ENCODE measurements around the gene KLHL9.

DNA sequence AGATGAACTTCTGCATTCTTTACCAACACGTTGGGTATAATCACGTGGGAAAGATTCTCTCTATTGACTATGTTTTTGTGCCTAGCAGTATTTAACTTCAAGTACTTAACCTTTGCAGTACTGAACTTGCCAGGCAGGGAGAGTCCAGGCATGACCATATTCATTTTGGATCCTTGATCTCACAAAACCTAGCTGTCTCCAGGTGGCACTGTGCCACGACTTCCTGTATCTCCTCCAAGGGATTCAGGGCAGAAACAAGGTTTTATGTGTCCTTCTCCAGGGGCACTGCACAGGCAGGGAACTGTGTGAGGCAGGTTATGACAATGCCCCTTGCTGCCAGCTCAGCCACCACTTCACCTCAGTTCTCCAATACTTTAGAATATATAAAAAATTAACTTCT is 18.3 kb downstream of the KLHL9 start:
- TF ChIP-seq, protein P1, sequence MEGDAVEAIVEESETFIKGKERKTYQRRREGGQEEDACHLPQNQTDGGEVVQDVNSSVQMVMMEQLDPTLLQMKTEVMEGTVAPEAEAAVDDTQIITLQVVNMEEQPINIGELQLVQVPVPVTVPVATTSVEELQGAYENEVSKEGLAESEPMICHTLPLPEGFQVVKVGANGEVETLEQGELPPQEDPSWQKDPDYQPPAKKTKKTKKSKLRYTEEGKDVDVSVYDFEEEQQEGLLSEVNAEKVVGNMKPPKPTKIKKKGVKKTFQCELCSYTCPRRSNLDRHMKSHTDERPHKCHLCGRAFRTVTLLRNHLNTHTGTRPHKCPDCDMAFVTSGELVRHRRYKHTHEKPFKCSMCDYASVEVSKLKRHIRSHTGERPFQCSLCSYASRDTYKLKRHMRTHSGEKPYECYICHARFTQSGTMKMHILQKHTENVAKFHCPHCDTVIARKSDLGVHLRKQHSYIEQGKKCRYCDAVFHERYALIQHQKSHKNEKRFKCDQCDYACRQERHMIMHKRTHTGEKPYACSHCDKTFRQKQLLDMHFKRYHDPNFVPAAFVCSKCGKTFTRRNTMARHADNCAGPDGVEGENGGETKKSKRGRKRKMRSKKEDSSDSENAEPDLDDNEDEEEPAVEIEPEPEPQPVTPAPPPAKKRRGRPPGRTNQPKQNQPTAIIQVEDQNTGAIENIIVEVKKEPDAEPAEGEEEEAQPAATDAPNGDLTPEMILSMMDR (IDR thresholded peaks at IDR 0.05) = no peak
- TF ChIP-seq POLR2AphosphoS5 (IDR thresholded peaks at IDR 0.05) = no peak
- TF ChIP-seq POLR2A (IDR thresholded peaks at IDR 0.05) = no peak
